Aorta (tissue), 5 donors: ENCODE measurements around the gene SLAIN1. TPM values are rescaled to one million over a fixed set of nuclear protein-coding genes. Genes with fewer than 3 reads are reported as not detected.

ENCODE experiments used
- ATAC-seq: fragments of 200-7000 bp; cut with Tn5 transposase; one replicate; pipeline ENCODE4 v1.9.1; 2022; ENCODE audit warnings: moderate library complexity; ENCODE audit not compliant: low FRiP score
- DNase-seq, 2 donors: peaks; one replicate each; pipeline ENCODE4 v3.0.0-alpha.2; 2020
- H3K27ac ChIP-seq, 2 donors: one replicate each; pipeline ENCODE4 v1.5.1; 2013; ENCODE audit warnings: low read length in 2 of 2, mild to moderate bottlenecking in 2 of 2, moderate library complexity in 2 of 2, control low read depth in 1 of 2, inconsistent platforms in 1 of 2, low read depth in 1 of 2
- H3K27me3 ChIP-seq, 2 donors: one replicate each; pipeline ENCODE4 v1.6.1; 2013; ENCODE audit warnings: control low read depth in 1 of 2, low read length in 1 of 2, mild to moderate bottlenecking in 1 of 2, moderate library complexity in 1 of 2; ENCODE audit not compliant: insufficient read depth in 2 of 2, control insufficient read depth in 1 of 2
- H3K36me3 ChIP-seq, 2 donors: one replicate each; pipeline ENCODE4 v1.6.1; 2013; ENCODE audit warnings: control low read depth in 1 of 2, low read length in 1 of 2, mild to moderate bottlenecking in 1 of 2; ENCODE audit not compliant: insufficient read depth in 2 of 2, control insufficient read depth in 1 of 2
- H3K4me1 ChIP-seq, 2 donors: one replicate each; pipeline ENCODE4 v1.6.1; 2013; ENCODE audit warnings: low read length in 2 of 2, control low read depth in 1 of 2, mild to moderate bottlenecking in 1 of 2, moderate library complexity in 1 of 2; ENCODE audit not compliant: insufficient read depth in 2 of 2, control insufficient read depth in 1 of 2
- H3K4me3 ChIP-seq, 2 donors: one replicate each; pipeline ENCODE4 v1.5.1; 2013; ENCODE audit warnings: low read length in 2 of 2, control low read depth in 1 of 2, mild to moderate bottlenecking in 1 of 2
- H3K9me3 ChIP-seq: one replicate; pipeline ENCODE4 v1.6.1; 2013; ENCODE audit warnings: mild to moderate bottlenecking, low read length; ENCODE audit not compliant: control insufficient read depth
- WGBS, 2 donors: extraction: QIAGEN DNeasy Blood & Tissue Kit; methylation state at CpG; one replicate each; pipeline ENCODE4 v1.1.7; 2013; 5-methylcytosine and 5-hydroxymethylcytosine counted together
- intact Hi-C, 2 donors: fragments of 100-400 bp; cut with DNase I; formaldehyde crosslinking; loops; one replicate each; pipeline versions ENCODE4 v1.14.2 to v1.15.0; 2022
- polyA plus RNA-seq, 2 donors: library from polyadenylated mRNA; stranded (reverse); fragments of 200-250 nt; gene quantifications; one replicate each; pipeline ENCODE4 v1.2.3, GENCODE V29; 2013
- total RNA-seq, 2 donors: library from RNA; stranded (reverse); fragmentation: NEBNext Ultra II Directional; extraction: Animal tissue kit (Norgen Biotek cat#: 25700); gene quantifications; one replicate each; pipeline ENCODE4 v1.2.1, GENCODE V29; 2021
- donor health status: healthy with polysubstance abuse.
- donor health status: Bipolar disorder and iron deficiency.
- donor health status: DM: no; HTN: no; CAD: no.
- donor health status: DM: no; HTN: no; CAD: no.
- donor health status: DM: yes; HTN: yes; CAD: no.

SLAIN1 gene
- total and polyA plus RNA-seq, 4 donors: 3.5 to 9.0 (median 7.9) TPM

- H3K27ac ChIP-seq: no peak overlapping the region
- no peaks in the 10 kb centered on the region for H3K4me1 ChIP-seq
- DNase-seq (no peak), ATAC-seq (no peak)
- H3K9me3 ChIP-seq: peaks cover 12% of the 10 kb centered on the region
- no peaks in the 10 kb centered on the region for H3K36me3 ChIP-seq
- no peak overlapping the region for H3K4me3 ChIP-seq
- intact Hi-C loops: no loop called here
- WGBS, 2 donors: 95 to 100% methylated on average over 1 of the region's 1 CpG
- H3K27me3 ChIP-seq: no peaks in the 10 kb centered on the region
Observed at GRCh38 chr13:77789376-77789775, 91.9 kb downstream of the SLAIN1 start.

- WGBS, 2 donors: 50 to 59% methylated on average over 3 of the region's 3 CpGs
- ATAC-seq: no peak
Observed at GRCh38 chr13:77800219-77800618, 102.7 kb downstream of the SLAIN1 start.

GRCh38 chr13:77806518-77806917 is 109.0 kb downstream of the SLAIN1 start:
- Histone ChIP-seq H3K4me3 (no peak overlapping the region), H3K27ac (no peak overlapping the region), H3K36me3 (no peaks in the 10 kb centered on the region), H3K9me3 (peaks cover 1% of the 10 kb centered on the region), H3K27me3 (no peaks in the 10 kb centered on the region), H3K4me1 (no peaks in the 10 kb centered on the region)
- ATAC-seq (no peak), DNase-seq (no peak)
- 23 to 40% methylated on average over 1 of the region's 1 CpG for WGBS, 2 donors
- intact Hi-C loops: no loop called here

More at GRCh38 chr13:77800219-77800618, 102.7 kb downstream of the SLAIN1 start:
- H3K27me3 ChIP-seq: no peaks in the 10 kb centered on the region
- no peak for DNase-seq
- H3K9me3 ChIP-seq: no peaks in the 10 kb centered on the region
- intact Hi-C loops: no loop called here
- no peaks in the 10 kb centered on the region for H3K4me1 ChIP-seq
- H3K27ac ChIP-seq: no peak overlapping the region
- H3K4me3 ChIP-seq: no peak overlapping the region
- no peaks in the 10 kb centered on the region for H3K36me3 ChIP-seq

GRCh38 chr13:77807431-77808135 is 110.1 kb downstream of the SLAIN1 start:
- no peak for DNase-seq
- WGBS, 2 donors: 35% methylated on average over 6 of the region's 6 CpGs
- no peak for ATAC-seq

GRCh38 chr13:77810430-77810829 is 112.9 kb downstream of the SLAIN1 start:
- Histone ChIP-seq H3K4me3 (no peak overlapping the region), H3K9me3 (peaks cover 1% of the 10 kb centered on the region), H3K36me3 (no peaks in the 10 kb centered on the region), H3K27ac (no peak overlapping the region), H3K4me1 (no peaks in the 10 kb centered on the region), H3K27me3 (no peaks in the 10 kb centered on the region)
- DNase-seq (no peak), ATAC-seq (no peak)
- 42 to 44% methylated on average over 2 of the region's 2 CpGs for WGBS, 2 donors
- intact Hi-C loops: no loop called here

More at GRCh38 chr13:77807431-77808135, 110.1 kb downstream of the SLAIN1 start:
- no peaks in the 10 kb centered on the region for H3K27me3 ChIP-seq
- peaks cover 1% of the 10 kb centered on the region for H3K9me3 ChIP-seq
- no peak overlapping the region for H3K27ac ChIP-seq
- H3K4me3 ChIP-seq: no peak overlapping the region
- intact Hi-C loops: no loop called here
- no peaks in the 10 kb centered on the region for H3K36me3 ChIP-seq
- no peaks in the 10 kb centered on the region for H3K4me1 ChIP-seq

GRCh38 chr13:77810878-77811277 is 113.4 kb downstream of the SLAIN1 start:
- Histone ChIP-seq H3K36me3 (no peaks in the 10 kb centered on the region), H3K27ac (no peak overlapping the region), H3K27me3 (no peaks in the 10 kb centered on the region), H3K9me3 (peaks cover 1% of the 10 kb centered on the region), H3K4me1 (no peaks in the 10 kb centered on the region), H3K4me3 (no peak overlapping the region)
- 27 to 35% methylated on average over 3 of the region's 3 CpGs for WGBS, 2 donors
- DNase-seq (no peak), ATAC-seq (no peak)
- intact Hi-C loops: no loop called here

GRCh38 chr13:77811381-77811780 is 113.9 kb downstream of the SLAIN1 start:
- no peaks in the 10 kb centered on the region for H3K4me1 ChIP-seq

GRCh38 chr13:77811981-77812380 is 114.5 kb downstream of the SLAIN1 start:
- no peaks in the 10 kb centered on the region for H3K9me3 ChIP-seq

More at GRCh38 chr13:77811381-77811780, 113.9 kb downstream of the SLAIN1 start:
- no peaks in the 10 kb centered on the region for H3K36me3 ChIP-seq
- H3K27me3 ChIP-seq: no peaks in the 10 kb centered on the region
- 85 to 88% methylated on average over 2 of the region's 2 CpGs for WGBS, 2 donors
- no peaks in the 10 kb centered on the region for H3K9me3 ChIP-seq
- no peak overlapping the region for H3K4me3 ChIP-seq
- no peak overlapping the region for H3K27ac ChIP-seq
- intact Hi-C loops: no loop called here
- no peak for DNase-seq
- ATAC-seq: no peak

More at GRCh38 chr13:77811981-77812380, 114.5 kb downstream of the SLAIN1 start:
- no peak for DNase-seq
- Histone ChIP-seq H3K27me3 (no peaks in the 10 kb centered on the region), H3K27ac (no peak overlapping the region), H3K4me3 (no peak overlapping the region), H3K4me1 (no peaks in the 10 kb centered on the region), H3K36me3 (no peaks in the 10 kb centered on the region)
- no peak for ATAC-seq
- intact Hi-C loops: no loop called here
